ENCODE data around the gene ANAPC5.

DNA sequence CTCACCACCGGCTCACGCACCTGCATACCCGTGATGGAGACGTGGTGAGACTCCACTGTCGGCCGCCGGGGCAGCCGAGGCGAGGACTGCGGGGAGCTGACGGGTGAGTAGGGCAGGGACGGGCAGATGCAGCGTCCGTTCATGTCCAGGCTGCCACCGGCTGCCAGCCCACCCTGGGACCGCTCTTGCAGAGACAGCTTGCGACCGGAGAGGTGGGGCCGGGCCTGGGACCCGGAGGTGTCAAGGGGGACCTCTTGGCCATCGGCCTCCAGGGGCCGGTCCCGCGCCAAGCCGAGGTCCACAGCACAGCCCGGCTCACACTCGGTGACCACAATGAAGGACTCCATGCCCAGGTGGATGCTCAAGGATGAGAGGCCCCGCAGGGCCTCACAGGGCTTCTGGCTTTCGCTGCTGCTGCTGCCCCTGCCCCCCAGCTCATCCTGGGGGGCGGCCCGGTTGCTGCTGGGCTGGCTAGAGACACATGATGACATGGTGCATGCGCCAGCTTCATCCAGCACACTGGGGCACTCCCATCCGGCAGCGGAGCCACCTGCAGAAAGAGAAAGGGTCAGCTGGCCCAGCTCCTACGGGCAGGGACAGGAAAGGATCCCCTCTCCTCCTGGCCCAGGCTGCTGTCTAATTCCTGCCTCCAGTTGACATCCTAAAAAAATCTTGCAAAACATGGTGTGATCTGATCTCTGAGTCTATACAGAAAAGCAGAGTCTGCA is 78.0 kb downstream of the ANAPC5 start:
- TF ChIP-seq, protein P1, sequence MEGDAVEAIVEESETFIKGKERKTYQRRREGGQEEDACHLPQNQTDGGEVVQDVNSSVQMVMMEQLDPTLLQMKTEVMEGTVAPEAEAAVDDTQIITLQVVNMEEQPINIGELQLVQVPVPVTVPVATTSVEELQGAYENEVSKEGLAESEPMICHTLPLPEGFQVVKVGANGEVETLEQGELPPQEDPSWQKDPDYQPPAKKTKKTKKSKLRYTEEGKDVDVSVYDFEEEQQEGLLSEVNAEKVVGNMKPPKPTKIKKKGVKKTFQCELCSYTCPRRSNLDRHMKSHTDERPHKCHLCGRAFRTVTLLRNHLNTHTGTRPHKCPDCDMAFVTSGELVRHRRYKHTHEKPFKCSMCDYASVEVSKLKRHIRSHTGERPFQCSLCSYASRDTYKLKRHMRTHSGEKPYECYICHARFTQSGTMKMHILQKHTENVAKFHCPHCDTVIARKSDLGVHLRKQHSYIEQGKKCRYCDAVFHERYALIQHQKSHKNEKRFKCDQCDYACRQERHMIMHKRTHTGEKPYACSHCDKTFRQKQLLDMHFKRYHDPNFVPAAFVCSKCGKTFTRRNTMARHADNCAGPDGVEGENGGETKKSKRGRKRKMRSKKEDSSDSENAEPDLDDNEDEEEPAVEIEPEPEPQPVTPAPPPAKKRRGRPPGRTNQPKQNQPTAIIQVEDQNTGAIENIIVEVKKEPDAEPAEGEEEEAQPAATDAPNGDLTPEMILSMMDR (IDR thresholded peaks at IDR 0.05; ENCODE audit: low read depth, low read length), result no peak
- no peak for TF ChIP-seq EZH2phosphoT487 (IDR thresholded peaks at IDR 0.05; ENCODE audit: low read depth)
